ENCODE measurements around the gene CDHR5. TPM values are rescaled to one million over a fixed set of nuclear protein-coding genes. Genes with fewer than 3 reads are reported as not detected.

The CDHR5 gene
- total and polyA plus RNA-seq, 9 of the 15 experiments (the other 6 are each of a cell fraction or from before 2014, with no cell fraction given), result 0.16 TPM; not detected in 8

- no peak for TF ChIP-seq HDAC3 (IDR thresholded peaks at IDR 0.05; ENCODE audit: borderline replicate concordance, partially characterized antibody)
- no peak for TF ChIP-seq SETDB1 (IDR thresholded peaks at IDR 0.05; ENCODE audit: low read length)
- TF ChIP-seq KLF10 (CRISPR knock-in tag; IDR thresholded peaks at IDR 0.05), result no peak
- no peak for TF ChIP-seq E2F4 (CRISPR knock-in tag; IDR thresholded peaks at IDR 0.05; ENCODE audit: low read depth)
- TF ChIP-seq HOMEZ (CRISPR knock-in tag; IDR thresholded peaks at IDR 0.05), result no peak
- TF ChIP-seq ETV1 (tag; conservative IDR thresholded peaks at IDR 0.05; ENCODE audit: low read depth), result no peak
- no peak for TF ChIP-seq NFIC (IDR thresholded peaks at IDR 0.05)
- TF ChIP-seq, protein P1, sequence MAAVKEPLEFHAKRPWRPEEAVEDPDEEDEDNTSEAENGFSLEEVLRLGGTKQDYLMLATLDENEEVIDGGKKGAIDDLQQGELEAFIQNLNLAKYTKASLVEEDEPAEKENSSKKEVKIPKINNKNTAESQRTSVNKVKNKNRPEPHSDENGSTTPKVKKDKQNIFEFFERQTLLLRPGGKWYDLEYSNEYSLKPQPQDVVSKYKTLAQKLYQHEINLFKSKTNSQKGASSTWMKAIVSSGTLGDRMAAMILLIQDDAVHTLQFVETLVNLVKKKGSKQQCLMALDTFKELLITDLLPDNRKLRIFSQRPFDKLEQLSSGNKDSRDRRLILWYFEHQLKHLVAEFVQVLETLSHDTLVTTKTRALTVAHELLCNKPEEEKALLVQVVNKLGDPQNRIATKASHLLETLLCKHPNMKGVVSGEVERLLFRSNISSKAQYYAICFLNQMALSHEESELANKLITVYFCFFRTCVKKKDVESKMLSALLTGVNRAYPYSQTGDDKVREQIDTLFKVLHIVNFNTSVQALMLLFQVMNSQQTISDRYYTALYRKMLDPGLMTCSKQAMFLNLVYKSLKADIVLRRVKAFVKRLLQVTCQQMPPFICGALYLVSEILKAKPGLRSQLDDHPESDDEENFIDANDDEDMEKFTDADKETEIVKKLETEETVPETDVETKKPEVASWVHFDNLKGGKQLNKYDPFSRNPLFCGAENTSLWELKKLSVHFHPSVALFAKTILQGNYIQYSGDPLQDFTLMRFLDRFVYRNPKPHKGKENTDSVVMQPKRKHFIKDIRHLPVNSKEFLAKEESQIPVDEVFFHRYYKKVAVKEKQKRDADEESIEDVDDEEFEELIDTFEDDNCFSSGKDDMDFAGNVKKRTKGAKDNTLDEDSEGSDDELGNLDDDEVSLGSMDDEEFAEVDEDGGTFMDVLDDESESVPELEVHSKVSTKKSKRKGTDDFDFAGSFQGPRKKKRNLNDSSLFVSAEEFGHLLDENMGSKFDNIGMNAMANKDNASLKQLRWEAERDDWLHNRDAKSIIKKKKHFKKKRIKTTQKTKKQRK (IDR thresholded peaks at IDR 0.05; ENCODE audit: borderline replicate concordance, low read depth, low read length), result no peak
- TF ChIP-seq ZNF197 (CRISPR knock-in tag; IDR thresholded peaks at IDR 0.05; ENCODE audit: low read depth), result no peak
- no peak for TF ChIP-seq CTCF (IDR thresholded peaks at IDR 0.05 in 2 of 3, conservative IDR thresholded peaks at IDR 0.05 in 1 of 3; ENCODE audit: insufficient read depth in 2 of 3, low read depth in 1 of 3, low read length in 3 of 3)
- TF ChIP-seq ETS1 (conservative IDR thresholded peaks at IDR 0.05; ENCODE audit: control insufficient read depth, low read depth, low read length), result peak; percentile 56; the same call in 1 of the 2 replicates
- TF ChIP-seq CTBP1 (IDR thresholded peaks at IDR 0.05; ENCODE audit: borderline replicate concordance), result peak; percentile 96
- TF ChIP-seq SP1 (CRISPR knock-in tag; IDR thresholded peaks at IDR 0.05), result peak; percentile 34; the same call in 1 of the 2 replicates
- TF ChIP-seq CBFA2T3 (IDR thresholded peaks at IDR 0.05), result no peak
- TF ChIP-seq KDM2B (CRISPR knock-in tag; IDR thresholded peaks at IDR 0.05), result no peak
- no peak for TF ChIP-seq ZKSCAN3 (CRISPR knock-in tag; IDR thresholded peaks at IDR 0.05)
- peak in 1 of 2 experiments; percentile 88; a peak in 3 of 4 replicates for TF ChIP-seq MAZ (CRISPR knock-in tag; conservative IDR thresholded peaks at IDR 0.05 in 1 of 2, IDR thresholded peaks at IDR 0.05 in 1 of 2)
Observed at GRCh38 chr11:568306-569157, 56.2 kb downstream of the CDHR5 start (continued).
